Heart right ventricle (tissue), 16 donors: Measurements from ENCODE around the gene ECSIT. TPM values are rescaled to one million over a fixed set of nuclear protein-coding genes. Genes with fewer than 3 reads are reported as not detected.

Experiments used
- ATAC-seq, 8 donors: fragments of 200-7000 bp; cut with Tn5 transposase; one replicate each; pipeline ENCODE4 v1.9.1; 2020; ENCODE audit warnings: mild to moderate bottlenecking in 8 of 8, moderate library complexity in 8 of 8, moderate number of reproducible peaks in 1 of 8
- DNase-seq, 2 donors: peaks; one replicate each; pipeline ENCODE4 v3.0.0-alpha.2; 2020
- H3K27ac ChIP-seq, 10 donors: fragments of 200-600 bp; sonication (generic) in 2 of 10; one replicate each; pipeline versions ENCODE4 v1.5.0 to v1.8.0; 2020 to 2022; ENCODE audit warnings: mild to moderate bottlenecking in 3 of 10
- H3K27me3 ChIP-seq, 7 donors: fragments of 200-600 bp; one replicate each; pipeline ENCODE4 v1.8.0; 2021 to 2022; ENCODE audit warnings: mild to moderate bottlenecking in 2 of 7
- H3K36me3 ChIP-seq, 9 donors: fragments of 200-600 bp; sonication (generic) in 1 of 9; one replicate each; pipeline versions ENCODE4 v1.5.0 to v1.8.0; 2020 to 2022; ENCODE audit warnings: mild to moderate bottlenecking in 2 of 9
- H3K4me1 ChIP-seq, 9 donors: fragments of 200-600 bp; sonication (generic) in 1 of 9; one replicate each; pipeline versions ENCODE4 v1.5.0 to v1.8.0; 2020 to 2022; ENCODE audit warnings: mild to moderate bottlenecking in 4 of 9
- H3K4me3 ChIP-seq, 10 donors: fragments of 200-600 bp; sonication (generic) in 2 of 10; one replicate each; pipeline versions ENCODE4 v1.5.0 to v1.8.0; 2020 to 2022; ENCODE audit warnings: mild to moderate bottlenecking in 7 of 10, moderate library complexity in 2 of 10
- H3K9me3 ChIP-seq, 11 donors: fragments of 200-600 bp in 10 of 11; sonication (generic) in 2 of 11; one replicate each; pipeline versions ENCODE4 v1.5.0 to v1.8.0; 2013 to 2022; ENCODE audit warnings: mild to moderate bottlenecking in 2 of 11, control low read depth in 1 of 11, moderate library complexity in 1 of 11
- WGBS, 2 donors: extraction: QIAGEN DNeasy Blood & Tissue Kit; methylation state at CpG; one replicate each; pipeline ENCODE4 v1.1.7; 2013; ENCODE audit warnings: inconsistent platforms in 1 of 2; 5-methylcytosine and 5-hydroxymethylcytosine counted together
- intact Hi-C, 10 donors: fragments of 100-400 bp; cut with DNase I; formaldehyde crosslinking; loops; one replicate each; pipeline versions ENCODE4 v1.11.1 to v1.14.2; 2022
- polyA plus RNA-seq, 2 donors: library from polyadenylated mRNA; stranded (reverse); fragments of 200-250 nt; gene quantifications; one replicate each; pipeline ENCODE4 v1.2.3, GENCODE V29; 2013
- total RNA-seq, 10 donors: library from RNA; stranded (reverse); fragmentation: NEBNext Ultra II Directional in 3 of 10; extraction: Animal tissue kit (Norgen Biotek cat#: 25700) in 3 of 10; gene quantifications; one replicate each; pipeline versions ENCODE4 v1.2.1 to v1.2.4, GENCODE V29; 2021 to 2023
- TF ChIP-seq, protein P1 (sequence below), 9 donors: fragments of 200-600 bp; sonication (generic) in 2 of 9; IDR thresholded peaks; one replicate each; pipeline versions ENCODE4 v1.5.0 to v1.8.0; 2021 to 2022; ENCODE audit warnings: antibody characterized with exemption in 9 of 9, mild to moderate bottlenecking in 5 of 9, moderate library complexity in 1 of 9
- donor health status: Arrhythmogenic right ventricular cardiomyopathy.
- donor health status: ischemic (EF 13 %, LVEDD 7.1; RV severe dilation, severe dysfunction).
- donor health status: healthy with polysubstance abuse.
- donor health status: DM: no; HTN: yes; CAD: no.
- donor health status: DM: no; HTN: no; CAD: no.
- donor health status: ischemic (EF 25% LVEDD 6.9; RV normal size, moderate dysfunction).
- donor health status: ischemic (EF 25% LVEDD 5.7; RV mildly dilated, moderate dysfunction).
- donor health status: healthy.
- donor health status: DM: yes; HTN: yes; CAD: no.
- donor health status: Ischemic cardiomyopathy.
- donor health status: ischemic (EF 35%, LVEDD 5.7; RV mildly dilated, moderate dysfunction).
- donor health status: nonischemic (EF 11% LVEDD 7.7; RV severe dilation, severe dysfunction).
- donor health status: DM: yes; HTN: yes; CAD: no.
- donor health status: PGD.
- donor health status: ischemic (EF 29% LVEDD 5.4; RV normal size, mild dysfunction).
- donor health status: nonischemic (EF 23%, LVEDD 6.1; RV moderate dilation, normal function).

The ECSIT gene
- total and polyA plus RNA-seq, 12 donors: 86.8 to 226 (median 139) TPM

DNA sequence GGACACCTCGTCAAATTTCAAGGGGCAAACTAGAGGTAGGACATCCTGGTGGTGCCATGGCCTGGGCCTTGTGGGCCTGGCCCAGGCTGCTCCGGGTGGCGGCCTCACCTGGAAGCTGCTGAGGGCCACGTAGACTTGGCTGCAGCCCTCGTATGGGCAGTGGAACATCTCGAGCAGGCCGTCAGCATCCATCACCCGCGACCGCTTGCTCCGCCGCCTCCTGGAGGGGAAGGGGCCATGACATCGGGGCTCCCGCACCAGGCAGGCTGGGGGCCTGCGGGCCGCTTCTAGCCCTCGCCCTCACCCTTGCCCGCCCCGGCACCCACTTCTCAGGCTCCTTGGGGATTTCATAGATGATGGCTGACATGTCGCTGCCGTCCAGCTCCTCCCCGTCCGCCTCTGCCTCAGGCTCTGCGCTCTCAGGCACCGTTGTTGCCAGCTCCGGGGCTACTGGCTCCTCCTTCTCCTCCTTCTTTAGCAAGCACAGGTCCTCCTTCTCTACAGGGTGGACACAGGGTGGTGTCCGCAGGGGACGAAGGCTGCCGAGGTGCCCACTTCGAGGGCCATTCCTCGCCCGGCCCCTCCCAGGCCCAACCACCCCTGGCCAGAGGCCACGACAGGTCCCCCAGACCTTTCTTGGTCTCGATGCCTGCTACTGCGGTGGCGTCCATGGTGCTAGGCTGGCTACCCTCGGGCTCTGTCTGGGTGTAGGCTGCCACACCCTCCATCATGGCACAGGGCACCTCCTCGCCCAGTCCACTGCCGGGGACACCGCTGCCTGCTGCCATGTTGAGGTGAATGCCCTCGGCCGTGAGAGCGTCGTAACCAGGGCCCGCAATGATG, 42.1 kb downstream of the ECSIT start:
- intact Hi-C loops: loop anchor here in 3 of 10 donors (10.0 kb wide), 1 partner anchor 192 kb away; the partner anchor contains the start of gene TSPAN16 (in 3 of the 3)
- H3K4me1 ChIP-seq: peaks cover 7 to 17% (median 15%) of the 10 kb centered on the region in 9 donors
- H3K27ac ChIP-seq: no peak overlapping the region
- peaks cover 0 to 51% (median 4%) of the 10 kb centered on the region in 9 donors for H3K36me3 ChIP-seq
- DNase-seq (no peak), ATAC-seq (no peak)
- WGBS, 2 donors: 92% methylated on average over 44 to 45 of the region's 45 CpGs
- H3K27me3 ChIP-seq: peaks cover 5 to 31% (median 20%) of the 10 kb centered on the region in 7 donors
- H3K4me3 ChIP-seq: no peak overlapping the region
- no peaks in the 10 kb centered on the region for H3K9me3 ChIP-seq
- TF ChIP-seq, protein P1, sequence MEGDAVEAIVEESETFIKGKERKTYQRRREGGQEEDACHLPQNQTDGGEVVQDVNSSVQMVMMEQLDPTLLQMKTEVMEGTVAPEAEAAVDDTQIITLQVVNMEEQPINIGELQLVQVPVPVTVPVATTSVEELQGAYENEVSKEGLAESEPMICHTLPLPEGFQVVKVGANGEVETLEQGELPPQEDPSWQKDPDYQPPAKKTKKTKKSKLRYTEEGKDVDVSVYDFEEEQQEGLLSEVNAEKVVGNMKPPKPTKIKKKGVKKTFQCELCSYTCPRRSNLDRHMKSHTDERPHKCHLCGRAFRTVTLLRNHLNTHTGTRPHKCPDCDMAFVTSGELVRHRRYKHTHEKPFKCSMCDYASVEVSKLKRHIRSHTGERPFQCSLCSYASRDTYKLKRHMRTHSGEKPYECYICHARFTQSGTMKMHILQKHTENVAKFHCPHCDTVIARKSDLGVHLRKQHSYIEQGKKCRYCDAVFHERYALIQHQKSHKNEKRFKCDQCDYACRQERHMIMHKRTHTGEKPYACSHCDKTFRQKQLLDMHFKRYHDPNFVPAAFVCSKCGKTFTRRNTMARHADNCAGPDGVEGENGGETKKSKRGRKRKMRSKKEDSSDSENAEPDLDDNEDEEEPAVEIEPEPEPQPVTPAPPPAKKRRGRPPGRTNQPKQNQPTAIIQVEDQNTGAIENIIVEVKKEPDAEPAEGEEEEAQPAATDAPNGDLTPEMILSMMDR (IDR thresholded peaks at IDR 0.05): no peak

DNA sequence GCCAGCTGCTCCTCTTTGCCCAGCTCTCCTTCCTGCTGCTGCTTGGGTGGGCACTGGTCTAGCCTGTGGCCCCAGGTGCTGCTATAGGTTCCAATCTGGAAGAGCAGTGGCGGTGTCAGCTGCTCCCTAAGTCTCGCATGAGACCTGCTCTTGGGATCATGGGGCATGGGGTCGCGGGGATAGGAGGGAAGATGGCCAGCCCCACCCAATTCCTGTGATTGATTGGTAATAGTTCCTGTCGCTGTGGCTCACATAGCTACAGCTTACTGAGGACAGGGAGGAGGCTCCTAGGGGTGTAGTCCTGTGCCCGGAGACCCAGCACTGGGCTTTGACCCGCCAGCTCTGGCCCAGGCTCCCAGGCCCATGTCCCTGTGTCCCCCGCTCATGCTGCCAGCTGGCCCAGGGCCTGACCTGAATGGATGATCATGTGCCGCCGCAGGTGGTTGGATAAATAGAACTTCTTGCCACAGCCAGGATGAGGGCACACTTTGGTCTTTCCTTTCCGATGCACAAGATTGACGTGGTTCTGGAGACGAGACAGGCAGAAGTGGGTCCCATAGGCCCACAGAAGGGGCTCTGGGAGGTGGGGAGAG, 43.6 kb downstream of the ECSIT start:
- intact Hi-C loops: loop anchor here in 3 of 10 donors (10.0 kb wide), 1 partner anchor 191 kb away; the partner anchor contains the start of gene TSPAN16 (in 3 of the 3)
- WGBS, 2 donors: 92 to 95% methylated on average over 13 of the region's 13 CpGs
- H3K27me3 ChIP-seq: peaks cover 5 to 47% (median 35%) of the 10 kb centered on the region in 7 donors
- ATAC-seq (no peak), DNase-seq (no peak)
- H3K4me3 ChIP-seq: no peak overlapping the region
- no peaks in the 10 kb centered on the region for H3K9me3 ChIP-seq
- H3K27ac ChIP-seq: no peak overlapping the region
- H3K36me3 ChIP-seq: peaks cover 0 to 37% (median 4%) of the 10 kb centered on the region in 9 donors
- peaks cover 7 to 30% (median 23%) of the 10 kb centered on the region in 9 donors for H3K4me1 ChIP-seq
- TF ChIP-seq, protein P1 (IDR thresholded peaks at IDR 0.05): no peak

DNA sequence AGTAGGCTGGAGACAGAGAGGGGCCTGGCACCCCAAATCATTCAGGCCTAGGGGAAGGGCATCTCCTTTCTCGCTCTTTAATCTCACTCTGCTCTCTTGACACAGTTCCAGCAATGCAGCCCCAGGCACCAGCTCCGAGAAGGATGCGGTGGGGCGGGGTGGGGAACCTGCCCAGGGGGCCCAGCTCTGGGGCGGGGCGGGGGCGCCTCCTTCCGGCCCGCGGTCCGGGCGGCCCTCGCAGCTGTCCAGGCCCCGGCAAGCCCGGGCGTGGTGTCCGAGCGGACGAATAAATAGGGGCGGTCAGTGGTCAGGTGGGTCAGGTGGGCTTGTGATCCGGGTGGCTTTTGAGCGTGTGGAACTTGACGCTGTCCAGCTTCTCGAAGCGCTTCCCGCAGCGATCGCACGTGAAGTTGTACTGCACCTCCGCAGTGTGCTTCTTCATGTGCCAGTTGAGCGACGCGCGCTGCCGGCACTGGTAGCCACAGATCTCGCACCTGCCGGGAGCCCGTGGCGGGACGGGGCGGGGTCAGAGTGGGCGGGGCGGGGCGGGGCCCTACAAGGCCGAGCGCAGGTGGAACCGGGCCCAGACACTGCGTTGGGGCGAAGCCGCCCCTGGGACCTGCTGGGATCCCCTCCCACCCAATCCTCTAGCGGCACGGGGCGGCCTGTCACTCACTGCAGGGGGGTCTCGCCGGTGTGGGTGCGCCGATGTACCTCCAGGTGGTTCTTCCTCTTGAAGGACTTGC, 45.4 kb downstream of the ECSIT start:
- DNase-seq (no peak), ATAC-seq (no peak)
- H3K4me3 ChIP-seq: no peak overlapping the region
- peaks cover 10 to 46% (median 35%) of the 10 kb centered on the region in 9 donors for H3K4me1 ChIP-seq
- TF ChIP-seq, protein P1 (IDR thresholded peaks at IDR 0.05): no peak
- 69 to 72% methylated on average over 55 to 57 of the region's 57 CpGs for WGBS, 2 donors
- H3K36me3 ChIP-seq: peaks cover 0 to 29% (median 4%) of the 10 kb centered on the region in 9 donors
- H3K9me3 ChIP-seq: no peaks in the 10 kb centered on the region
- peaks cover 5 to 58% (median 52%) of the 10 kb centered on the region in 7 donors for H3K27me3 ChIP-seq
- no peak overlapping the region for H3K27ac ChIP-seq
- intact Hi-C loops: loop anchor here in 7 of 10 donors (5.0 to 10.0 kb wide), 4 partner anchors 101 to 196 kb away; partner anchors contain the start of genes TSPAN16 (in 3 of the 7) and EPOR (in 1 of the 7)
